A549 (cell line): ENCODE measurements around the gene PRSS50.

Experiments used
- CEBPB ChIP-seq, 2 experiments: fragments of >200 bp in 1 of 2; sonication (Bioruptor Twin) in 1 of 2; formaldehyde crosslinking in 1 of 2; IDR thresholded peaks; 2 replicates each; pipeline ENCODE4 v1.6.1; 2012 to 2016
- EP300 ChIP-seq, 2 experiments: fragments of >200 bp; sonication (Bioruptor Twin); formaldehyde crosslinking; IDR thresholded peaks; 2 replicates in 1 of 2; 3 replicates in 1 of 2; pipeline ENCODE4 v1.6.1; 2016 to 2017
- GATA3 ChIP-seq: IDR thresholded peaks from 2 replicates; pipeline ENCODE4 v1.6.1; 2012; ENCODE audit warnings: borderline replicate concordance
- POLR2A ChIP-seq: IDR thresholded peaks from 2 replicates; pipeline ENCODE4 v1.6.1; 2012; ENCODE audit warnings: mild to moderate bottlenecking, low read length
- ZC3H11A ChIP-seq: fragments of 450-650 bp; IDR thresholded peaks from 2 replicates; pipeline ENCODE4 v1.6.1; 2014; ENCODE audit warnings: antibody characterized with exemption, mild to moderate bottlenecking
- ZNF302 ChIP-seq: fragments of 250-450 bp; sonication (Bioruptor Pico); IDR thresholded peaks from 2 replicates; pipeline ENCODE4 v1.9.0; 2021; ENCODE audit warnings: inconsistent platforms, mild to moderate bottlenecking, moderate library complexity
- TF ChIP-seq, protein P1 (sequence below): fragments of >200 bp; sonication (Bioruptor Twin); formaldehyde crosslinking; IDR thresholded peaks from 3 replicates; pipeline ENCODE4 v1.5.1; 2016
- TF ChIP-seq, protein P2 (sequence below): IDR thresholded peaks from 2 replicates; pipeline ENCODE4 v1.6.1; 2012
- TF ChIP-seq, protein P3 (sequence below): fragments of 200-600 bp; sonication (generic); IDR thresholded peaks from 2 replicates; pipeline ENCODE4 v1.6.1; 2016; ENCODE audit warnings: antibody characterized with exemption, mild to moderate bottlenecking, moderate library complexity

DNA sequence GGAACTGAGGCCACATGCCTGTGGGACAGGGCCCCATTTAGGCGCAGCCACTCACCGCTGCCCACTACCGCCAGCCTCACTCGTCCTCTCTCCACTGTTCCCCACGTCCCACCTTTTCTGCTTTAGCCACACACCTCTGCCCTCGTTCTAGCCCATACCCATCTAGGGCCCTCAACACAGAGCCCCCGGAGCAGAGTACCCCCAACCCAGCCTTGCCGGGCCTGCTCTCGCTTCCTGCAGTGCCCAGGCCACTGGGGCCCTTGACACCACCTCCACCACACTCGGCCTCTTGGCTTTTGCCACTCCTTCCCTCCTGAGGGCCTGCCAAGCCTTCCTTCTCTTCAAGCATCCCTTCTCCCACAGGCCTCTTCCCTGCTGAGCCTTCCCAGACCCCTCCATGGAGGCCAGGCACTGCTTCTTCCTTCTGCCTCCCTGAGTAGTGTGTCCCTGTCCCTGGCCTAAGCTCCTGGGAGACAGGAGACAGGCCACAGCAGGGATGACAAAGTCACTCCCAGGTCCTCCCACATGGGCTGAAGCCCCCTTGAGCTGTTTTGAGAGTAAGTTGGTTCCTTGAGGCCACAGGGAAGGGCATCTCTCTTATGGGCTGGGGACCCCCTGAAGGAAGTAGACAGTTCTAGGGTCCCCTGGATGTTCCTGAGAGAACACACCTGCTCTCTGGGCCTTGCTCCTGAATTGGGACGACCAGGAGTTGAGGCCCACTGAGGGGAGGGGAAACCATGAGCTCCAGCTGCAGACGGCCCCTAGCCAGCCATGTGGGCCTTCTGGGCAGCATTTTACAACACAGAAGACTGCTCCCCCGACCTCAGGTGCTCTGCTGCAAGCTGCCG is 4.4 kb downstream of the PRSS50 start:
- TF ChIP-seq, protein P1, sequence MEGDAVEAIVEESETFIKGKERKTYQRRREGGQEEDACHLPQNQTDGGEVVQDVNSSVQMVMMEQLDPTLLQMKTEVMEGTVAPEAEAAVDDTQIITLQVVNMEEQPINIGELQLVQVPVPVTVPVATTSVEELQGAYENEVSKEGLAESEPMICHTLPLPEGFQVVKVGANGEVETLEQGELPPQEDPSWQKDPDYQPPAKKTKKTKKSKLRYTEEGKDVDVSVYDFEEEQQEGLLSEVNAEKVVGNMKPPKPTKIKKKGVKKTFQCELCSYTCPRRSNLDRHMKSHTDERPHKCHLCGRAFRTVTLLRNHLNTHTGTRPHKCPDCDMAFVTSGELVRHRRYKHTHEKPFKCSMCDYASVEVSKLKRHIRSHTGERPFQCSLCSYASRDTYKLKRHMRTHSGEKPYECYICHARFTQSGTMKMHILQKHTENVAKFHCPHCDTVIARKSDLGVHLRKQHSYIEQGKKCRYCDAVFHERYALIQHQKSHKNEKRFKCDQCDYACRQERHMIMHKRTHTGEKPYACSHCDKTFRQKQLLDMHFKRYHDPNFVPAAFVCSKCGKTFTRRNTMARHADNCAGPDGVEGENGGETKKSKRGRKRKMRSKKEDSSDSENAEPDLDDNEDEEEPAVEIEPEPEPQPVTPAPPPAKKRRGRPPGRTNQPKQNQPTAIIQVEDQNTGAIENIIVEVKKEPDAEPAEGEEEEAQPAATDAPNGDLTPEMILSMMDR: no peak
- no peak for TF ChIP-seq POLR2A
- TF ChIP-seq, protein P2, sequence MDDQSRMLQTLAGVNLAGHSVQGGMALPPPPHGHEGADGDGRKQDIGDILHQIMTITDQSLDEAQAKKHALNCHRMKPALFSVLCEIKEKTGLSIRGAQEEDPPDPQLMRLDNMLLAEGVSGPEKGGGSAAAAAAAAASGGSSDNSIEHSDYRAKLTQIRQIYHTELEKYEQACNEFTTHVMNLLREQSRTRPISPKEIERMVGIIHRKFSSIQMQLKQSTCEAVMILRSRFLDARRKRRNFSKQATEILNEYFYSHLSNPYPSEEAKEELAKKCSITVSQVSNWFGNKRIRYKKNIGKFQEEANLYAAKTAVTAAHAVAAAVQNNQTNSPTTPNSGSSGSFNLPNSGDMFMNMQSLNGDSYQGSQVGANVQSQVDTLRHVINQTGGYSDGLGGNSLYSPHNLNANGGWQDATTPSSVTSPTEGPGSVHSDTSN: no peak
- TF ChIP-seq, protein P3, sequence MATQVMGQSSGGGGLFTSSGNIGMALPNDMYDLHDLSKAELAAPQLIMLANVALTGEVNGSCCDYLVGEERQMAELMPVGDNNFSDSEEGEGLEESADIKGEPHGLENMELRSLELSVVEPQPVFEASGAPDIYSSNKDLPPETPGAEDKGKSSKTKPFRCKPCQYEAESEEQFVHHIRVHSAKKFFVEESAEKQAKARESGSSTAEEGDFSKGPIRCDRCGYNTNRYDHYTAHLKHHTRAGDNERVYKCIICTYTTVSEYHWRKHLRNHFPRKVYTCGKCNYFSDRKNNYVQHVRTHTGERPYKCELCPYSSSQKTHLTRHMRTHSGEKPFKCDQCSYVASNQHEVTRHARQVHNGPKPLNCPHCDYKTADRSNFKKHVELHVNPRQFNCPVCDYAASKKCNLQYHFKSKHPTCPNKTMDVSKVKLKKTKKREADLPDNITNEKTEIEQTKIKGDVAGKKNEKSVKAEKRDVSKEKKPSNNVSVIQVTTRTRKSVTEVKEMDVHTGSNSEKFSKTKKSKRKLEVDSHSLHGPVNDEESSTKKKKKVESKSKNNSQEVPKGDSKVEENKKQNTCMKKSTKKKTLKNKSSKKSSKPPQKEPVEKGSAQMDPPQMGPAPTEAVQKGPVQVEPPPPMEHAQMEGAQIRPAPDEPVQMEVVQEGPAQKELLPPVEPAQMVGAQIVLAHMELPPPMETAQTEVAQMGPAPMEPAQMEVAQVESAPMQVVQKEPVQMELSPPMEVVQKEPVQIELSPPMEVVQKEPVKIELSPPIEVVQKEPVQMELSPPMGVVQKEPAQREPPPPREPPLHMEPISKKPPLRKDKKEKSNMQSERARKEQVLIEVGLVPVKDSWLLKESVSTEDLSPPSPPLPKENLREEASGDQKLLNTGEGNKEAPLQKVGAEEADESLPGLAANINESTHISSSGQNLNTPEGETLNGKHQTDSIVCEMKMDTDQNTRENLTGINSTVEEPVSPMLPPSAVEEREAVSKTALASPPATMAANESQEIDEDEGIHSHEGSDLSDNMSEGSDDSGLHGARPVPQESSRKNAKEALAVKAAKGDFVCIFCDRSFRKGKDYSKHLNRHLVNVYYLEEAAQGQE: no peak
- TF ChIP-seq ZNF302 (CRISPR knock-in tag): no peak
- no peak for TF ChIP-seq EP300 (IDR thresholded peaks at IDR 0.05)
- TF ChIP-seq CEBPB (IDR thresholded peaks at IDR 0.05): no peak
- TF ChIP-seq ZC3H11A: no peak
- no peak for TF ChIP-seq GATA3
